Chondrocyte (in vitro differentiated cells): ENCODE data around the gene METTL16. TPM values are rescaled to one million over a fixed set of nuclear protein-coding genes. Genes with fewer than 3 reads are reported as not detected.
A peak's percentile ranks its signal among the peaks of the same experiment; 100 is the strongest.

Experiments used
- DNase-seq: peaks from one replicate; pipeline ENCODE4 v3.0.0; 2021; ENCODE audit warnings: mixed read lengths, low spot score
- H3K27ac Mint-ChIP-seq: one replicate; pipeline ENCODE4 v1.8.0; 2021; ENCODE audit warnings: mild to moderate bottlenecking, moderate library complexity, mixed read lengths; ENCODE audit not compliant: unreplicated experiment
- H3K27me3 Mint-ChIP-seq: 2 replicates; pipeline ENCODE4 v1.8.0; 2021; ENCODE audit warnings: low read depth, mixed read lengths
- H3K36me3 Mint-ChIP-seq: 2 replicates; pipeline ENCODE4 v1.8.0; 2021; ENCODE audit warnings: low read depth, mixed read lengths
- H3K4me1 Mint-ChIP-seq: 2 replicates; pipeline ENCODE4 v1.8.0; 2021; ENCODE audit warnings: low read depth, mild to moderate bottlenecking, mixed read lengths
- H3K4me3 Mint-ChIP-seq: one replicate; pipeline ENCODE4 v1.8.0; 2021; ENCODE audit warnings: mild to moderate bottlenecking, moderate library complexity, mixed read lengths; ENCODE audit not compliant: unreplicated experiment
- H3K9me3 Mint-ChIP-seq: 2 replicates; pipeline ENCODE4 v1.8.0; 2021; ENCODE audit warnings: low read depth, mixed read lengths
- total RNA-seq: library from RNA; stranded (reverse); gene quantifications from 3 replicates; pipeline ENCODE4 v1.2.1, GENCODE V29; 2021
- TF ChIP-seq, protein P1 (sequence below): fragments of 200-600 bp; sonication (generic); IDR thresholded peaks from 2 replicates; pipeline ENCODE4 v1.5.0; 2021; ENCODE audit warnings: antibody characterized with exemption, mild to moderate bottlenecking, moderate library complexity

METTL16 gene
- total RNA-seq, 1 donor from 2014 or later = 21.2 TPM

GRCh38 chr17:2468270-2468669, 43.4 kb downstream of the METTL16 start:
- TF ChIP-seq, protein P1, sequence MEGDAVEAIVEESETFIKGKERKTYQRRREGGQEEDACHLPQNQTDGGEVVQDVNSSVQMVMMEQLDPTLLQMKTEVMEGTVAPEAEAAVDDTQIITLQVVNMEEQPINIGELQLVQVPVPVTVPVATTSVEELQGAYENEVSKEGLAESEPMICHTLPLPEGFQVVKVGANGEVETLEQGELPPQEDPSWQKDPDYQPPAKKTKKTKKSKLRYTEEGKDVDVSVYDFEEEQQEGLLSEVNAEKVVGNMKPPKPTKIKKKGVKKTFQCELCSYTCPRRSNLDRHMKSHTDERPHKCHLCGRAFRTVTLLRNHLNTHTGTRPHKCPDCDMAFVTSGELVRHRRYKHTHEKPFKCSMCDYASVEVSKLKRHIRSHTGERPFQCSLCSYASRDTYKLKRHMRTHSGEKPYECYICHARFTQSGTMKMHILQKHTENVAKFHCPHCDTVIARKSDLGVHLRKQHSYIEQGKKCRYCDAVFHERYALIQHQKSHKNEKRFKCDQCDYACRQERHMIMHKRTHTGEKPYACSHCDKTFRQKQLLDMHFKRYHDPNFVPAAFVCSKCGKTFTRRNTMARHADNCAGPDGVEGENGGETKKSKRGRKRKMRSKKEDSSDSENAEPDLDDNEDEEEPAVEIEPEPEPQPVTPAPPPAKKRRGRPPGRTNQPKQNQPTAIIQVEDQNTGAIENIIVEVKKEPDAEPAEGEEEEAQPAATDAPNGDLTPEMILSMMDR = no peak
- no peaks in the 10 kb centered on the region for H3K27me3 Mint-ChIP-seq
- H3K4me1 Mint-ChIP-seq = no peaks in the 10 kb centered on the region
- no peak overlapping the region for H3K27ac Mint-ChIP-seq
- no peak overlapping the region for H3K4me3 Mint-ChIP-seq
- H3K36me3 Mint-ChIP-seq = peaks cover 24% of the 10 kb centered on the region
- no peak for DNase-seq
- H3K9me3 Mint-ChIP-seq = no peaks in the 10 kb centered on the region

DNA sequence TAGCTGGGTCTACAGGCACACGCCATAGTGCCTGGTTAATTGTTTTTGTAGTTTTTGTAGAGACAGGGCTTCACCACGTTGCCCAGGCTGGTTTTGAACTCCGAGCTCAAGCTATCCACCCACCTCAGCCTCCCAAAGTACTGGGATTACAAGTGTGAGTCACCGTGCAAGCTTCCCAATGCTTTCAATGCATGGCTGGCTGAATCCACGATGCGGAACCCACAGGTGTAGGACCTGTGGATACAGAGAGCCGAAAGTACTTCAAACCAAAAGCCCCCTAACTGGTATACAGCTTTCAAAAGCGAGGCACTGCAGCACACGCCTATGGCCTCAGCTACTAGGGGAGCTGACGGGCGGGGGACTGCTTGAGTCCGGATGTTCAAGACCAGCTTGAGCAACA, 44.8 kb downstream of the METTL16 start:
- Mint-ChIP-seq H3K9me3 (no peaks in the 10 kb centered on the region), H3K4me1 (no peaks in the 10 kb centered on the region), H3K27ac (no peak overlapping the region), H3K27me3 (no peaks in the 10 kb centered on the region), H3K36me3 (peaks cover 27% of the 10 kb centered on the region), H3K4me3 (no peak overlapping the region)
- no peak for DNase-seq
- TF ChIP-seq, protein P1 = no peak

GRCh38 chr17:2462481-2462880, 49.2 kb downstream of the METTL16 start:
- Mint-ChIP-seq H3K9me3 (no peaks in the 10 kb centered on the region), H3K4me1 (peaks cover 13% of the 10 kb centered on the region), H3K4me3 (no peak overlapping the region), H3K27ac (no peak overlapping the region), H3K36me3 (peaks cover 16% of the 10 kb centered on the region), H3K27me3 (no peaks in the 10 kb centered on the region)
- TF ChIP-seq, protein P1 = no peak
- no peak for DNase-seq

DNA sequence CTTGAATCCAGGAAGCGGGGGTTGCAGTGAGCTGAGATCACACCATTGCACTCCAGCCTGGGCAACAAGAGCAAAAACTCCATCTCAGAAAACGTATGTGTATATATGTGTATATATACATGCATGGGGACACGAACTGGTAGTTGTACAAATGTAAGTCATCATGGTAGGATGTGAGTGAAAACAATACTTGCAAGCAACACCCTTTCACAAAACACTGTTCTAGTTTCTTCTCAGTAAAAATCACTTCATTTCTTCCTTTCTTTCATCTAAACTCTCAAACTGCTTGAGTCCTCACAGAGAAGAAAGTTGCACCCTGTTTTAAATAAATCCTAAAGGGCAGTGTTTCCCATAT, 51.8 kb downstream of the METTL16 start:
- DNase-seq = no peak
- H3K9me3 Mint-ChIP-seq = no peaks in the 10 kb centered on the region
- peaks cover 13% of the 10 kb centered on the region for H3K4me1 Mint-ChIP-seq
- no peak overlapping the region for H3K4me3 Mint-ChIP-seq
- TF ChIP-seq, protein P1 = no peak
- peaks cover 14% of the 10 kb centered on the region for H3K36me3 Mint-ChIP-seq
- H3K27ac Mint-ChIP-seq = peak overlapping the region; percentile 73
- no peaks in the 10 kb centered on the region for H3K27me3 Mint-ChIP-seq

DNA sequence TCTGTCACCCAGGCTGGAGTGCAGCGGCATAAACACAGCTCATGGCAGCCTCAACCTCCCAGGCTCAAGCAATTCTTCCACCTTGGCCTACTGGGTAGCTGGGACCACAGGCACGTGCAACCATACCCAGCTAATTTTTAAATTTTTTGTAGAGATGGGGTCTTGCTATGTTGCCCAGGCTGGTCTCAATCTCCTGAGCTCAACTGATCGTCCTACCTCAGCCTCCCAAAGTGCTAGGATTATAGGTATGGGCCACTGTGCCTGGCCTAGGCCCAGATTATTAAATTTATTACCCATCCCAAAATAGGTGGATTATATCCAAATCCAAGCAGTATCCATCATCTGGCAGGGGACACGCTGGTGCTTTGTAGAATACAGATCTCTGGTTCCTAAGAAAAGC, 53.8 kb downstream of the METTL16 start:
- Mint-ChIP-seq H3K27ac (no peak overlapping the region), H3K4me1 (peaks cover 13% of the 10 kb centered on the region), H3K9me3 (no peaks in the 10 kb centered on the region), H3K4me3 (no peak overlapping the region), H3K27me3 (no peaks in the 10 kb centered on the region), H3K36me3 (peaks cover 9% of the 10 kb centered on the region)
- DNase-seq = no peak
- TF ChIP-seq, protein P1 = no peak
